ENCODE measurements around the gene NWD2.

The NWD2 gene

GRCh38 chr4:37464373-37465128 lies 220.0 kb downstream of the NWD2 start:
- Histone ChIP-seq H3K4me3 (no peak overlapping the region), H3K4me1 (no peaks in the 10 kb centered on the region), H3K4me2 (no peak overlapping the region), H3K9ac (no peak overlapping the region), H4K20me1 (no peaks in the 10 kb centered on the region), H3K27me3 (no peaks in the 10 kb centered on the region), H3K27ac (no peak overlapping the region), H3K36me3 (no peaks in the 10 kb centered on the region), H3K9me3 (no peaks in the 10 kb centered on the region)
- TF ChIP-seq Cebpa-rat (IDR thresholded peaks at IDR 0.05) = no peak

DNA sequence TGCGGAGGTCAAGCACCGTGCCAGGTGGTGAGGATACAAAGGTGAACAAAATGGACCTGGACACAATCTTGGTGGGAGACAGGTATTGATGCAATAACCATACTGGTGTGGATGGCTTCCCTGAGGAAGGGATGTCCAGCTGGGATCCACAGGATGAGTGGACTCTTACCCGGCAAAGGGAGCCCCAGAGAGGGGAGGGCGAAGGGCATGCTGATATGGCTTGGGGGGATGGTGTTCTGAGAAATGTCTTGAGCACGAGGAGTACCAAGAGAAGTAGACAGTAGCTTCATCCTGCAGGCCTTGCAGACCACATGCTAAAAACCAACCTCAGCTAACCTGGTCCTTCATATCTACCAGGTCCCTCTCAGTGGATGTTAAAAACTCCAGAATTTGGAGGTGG lies 220.8 kb downstream of the NWD2 start:
- H4K20me1 ChIP-seq = no peaks in the 10 kb centered on the region
- no peak overlapping the region for H3K4me3 ChIP-seq
- no peak overlapping the region for H3K27ac ChIP-seq
- TF ChIP-seq Cebpa-rat (IDR thresholded peaks at IDR 0.05) = no peak
- no peaks in the 10 kb centered on the region for H3K4me1 ChIP-seq
- no peaks in the 10 kb centered on the region for H3K27me3 ChIP-seq
- H3K4me2 ChIP-seq = no peak overlapping the region
- H3K36me3 ChIP-seq = no peaks in the 10 kb centered on the region
- no peak overlapping the region for H3K9ac ChIP-seq
- no peaks in the 10 kb centered on the region for H3K9me3 ChIP-seq

GRCh38 chr4:37465845-37466244 lies 221.3 kb downstream of the NWD2 start:
- Histone ChIP-seq H3K9me3 (no peaks in the 10 kb centered on the region), H3K27me3 (no peaks in the 10 kb centered on the region), H3K4me1 (no peaks in the 10 kb centered on the region), H3K4me2 (no peak overlapping the region), H3K4me3 (no peak overlapping the region), H3K36me3 (no peaks in the 10 kb centered on the region), H4K20me1 (no peaks in the 10 kb centered on the region), H3K9ac (no peak overlapping the region), H3K27ac (no peak overlapping the region)
- no peak for TF ChIP-seq Cebpa-rat (IDR thresholded peaks at IDR 0.05)

- no peak for TF ChIP-seq Cebpa-rat (IDR thresholded peaks at IDR 0.05)
- Histone ChIP-seq H3K4me3 (no peak overlapping the region), H3K27me3 (no peaks in the 10 kb centered on the region), H3K36me3 (no peaks in the 10 kb centered on the region), H4K20me1 (no peaks in the 10 kb centered on the region), H3K4me2 (no peak overlapping the region), H3K9ac (no peak overlapping the region), H3K9me3 (no peaks in the 10 kb centered on the region), H3K27ac (no peak overlapping the region), H3K4me1 (no peaks in the 10 kb centered on the region)
These were observed 222.7 kb downstream of the NWD2 start for GRCh38 chr4:37467223-37467622.

DNA sequence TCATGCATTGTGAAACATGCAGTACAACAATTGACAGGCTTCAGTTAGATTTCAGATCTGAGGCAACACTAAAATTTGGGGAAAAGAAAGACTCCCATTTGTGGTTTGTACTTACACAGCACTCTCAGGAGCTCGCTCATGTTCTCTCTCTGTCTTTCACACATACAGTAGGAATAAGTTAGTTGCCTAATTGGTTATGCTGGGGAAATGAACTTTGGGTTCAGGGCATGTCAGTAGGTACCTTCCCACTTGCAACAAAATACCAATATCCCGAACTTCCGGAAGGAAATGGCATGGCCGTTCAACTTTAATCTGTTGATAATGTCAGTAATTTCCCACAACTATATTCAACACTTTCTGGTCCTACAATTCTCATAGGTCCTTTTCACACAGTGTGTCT lies 223.3 kb downstream of the NWD2 start:
- H3K27me3 ChIP-seq = no peaks in the 10 kb centered on the region
- no peaks in the 10 kb centered on the region for H3K36me3 ChIP-seq
- no peak overlapping the region for H3K9ac ChIP-seq
- no peak for TF ChIP-seq Cebpa-rat (IDR thresholded peaks at IDR 0.05)
- H3K4me1 ChIP-seq = no peaks in the 10 kb centered on the region
- no peak overlapping the region for H3K4me3 ChIP-seq
- no peak overlapping the region for H3K27ac ChIP-seq
- H3K4me2 ChIP-seq = no peak overlapping the region
- H4K20me1 ChIP-seq = no peaks in the 10 kb centered on the region
- H3K9me3 ChIP-seq = no peaks in the 10 kb centered on the region

GRCh38 chr4:37469286-37469685 lies 224.7 kb downstream of the NWD2 start:
- no peak overlapping the region for H3K4me2 ChIP-seq
- no peaks in the 10 kb centered on the region for H3K36me3 ChIP-seq
- no peak overlapping the region for H3K27ac ChIP-seq
- no peaks in the 10 kb centered on the region for H3K9me3 ChIP-seq
- H4K20me1 ChIP-seq = no peaks in the 10 kb centered on the region
- H3K27me3 ChIP-seq = no peaks in the 10 kb centered on the region
- H3K4me3 ChIP-seq = no peak overlapping the region
- no peak for TF ChIP-seq Cebpa-rat (IDR thresholded peaks at IDR 0.05)
- H3K4me1 ChIP-seq = no peaks in the 10 kb centered on the region
- H3K9ac ChIP-seq = no peak overlapping the region

DNA sequence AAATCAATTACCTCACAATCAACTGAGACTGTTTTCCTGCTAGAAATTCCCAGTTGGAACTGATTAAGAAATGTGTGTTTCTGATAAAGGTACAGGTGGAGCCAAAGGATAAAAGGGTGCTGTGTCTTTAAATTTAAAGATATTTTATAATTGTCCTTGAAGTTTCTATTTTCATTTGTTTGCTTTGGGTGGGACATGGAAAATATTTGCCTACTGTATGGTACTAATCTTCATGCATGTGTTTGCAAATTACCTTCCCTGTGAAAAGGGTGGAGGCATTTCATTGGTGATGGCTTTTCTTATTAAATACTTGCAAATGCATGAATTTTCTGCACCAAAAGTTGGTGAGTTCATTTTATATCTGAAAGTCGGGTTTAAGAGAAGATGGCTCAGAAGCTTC lies 225.7 kb downstream of the NWD2 start:
- Histone ChIP-seq H3K4me2 (no peak overlapping the region), H3K36me3 (no peaks in the 10 kb centered on the region), H4K20me1 (no peaks in the 10 kb centered on the region), H3K9me3 (no peaks in the 10 kb centered on the region), H3K27me3 (no peaks in the 10 kb centered on the region), H3K4me3 (no peak overlapping the region), H3K9ac (no peak overlapping the region), H3K27ac (no peak overlapping the region), H3K4me1 (no peaks in the 10 kb centered on the region)
- TF ChIP-seq Cebpa-rat (IDR thresholded peaks at IDR 0.05) = no peak

- Histone ChIP-seq H3K4me1 (no peaks in the 10 kb centered on the region), H4K20me1 (no peaks in the 10 kb centered on the region), H3K9me3 (no peaks in the 10 kb centered on the region), H3K36me3 (no peaks in the 10 kb centered on the region), H3K27me3 (no peaks in the 10 kb centered on the region), H3K27ac (no peak overlapping the region), H3K9ac (no peak overlapping the region), H3K4me2 (no peak overlapping the region), H3K4me3 (no peak overlapping the region)
- no peak for TF ChIP-seq Cebpa-rat (IDR thresholded peaks at IDR 0.05)
These were observed 226.6 kb downstream of the NWD2 start for GRCh38 chr4:37471093-37471492.

- Histone ChIP-seq H3K27ac (no peak overlapping the region), H3K9me3 (no peaks in the 10 kb centered on the region)
- no peak for TF ChIP-seq Cebpa-rat (IDR thresholded peaks at IDR 0.05)
These were observed 227.4 kb downstream of the NWD2 start for GRCh38 chr4:37471971-37472370.

GRCh38 chr4:37473807-37474206 lies 229.3 kb downstream of the NWD2 start:
- no peak for TF ChIP-seq Cebpa-rat (IDR thresholded peaks at IDR 0.05)
- H3K9ac ChIP-seq = no peak overlapping the region
- H4K20me1 ChIP-seq = no peaks in the 10 kb centered on the region
- H3K36me3 ChIP-seq = no peaks in the 10 kb centered on the region
- H3K27ac ChIP-seq = no peak overlapping the region
- no peaks in the 10 kb centered on the region for H3K9me3 ChIP-seq
- H3K4me2 ChIP-seq = no peak overlapping the region
- no peaks in the 10 kb centered on the region for H3K27me3 ChIP-seq
- no peak overlapping the region for H3K4me3 ChIP-seq
- no peaks in the 10 kb centered on the region for H3K4me1 ChIP-seq

More at GRCh38 chr4:37471971-37472370, 227.4 kb downstream of the NWD2 start:
- Histone ChIP-seq H3K4me1 (no peaks in the 10 kb centered on the region), H3K9ac (no peak overlapping the region), H3K4me2 (no peak overlapping the region), H3K4me3 (no peak overlapping the region), H3K36me3 (no peaks in the 10 kb centered on the region), H3K27me3 (no peaks in the 10 kb centered on the region), H4K20me1 (no peaks in the 10 kb centered on the region)

DNA sequence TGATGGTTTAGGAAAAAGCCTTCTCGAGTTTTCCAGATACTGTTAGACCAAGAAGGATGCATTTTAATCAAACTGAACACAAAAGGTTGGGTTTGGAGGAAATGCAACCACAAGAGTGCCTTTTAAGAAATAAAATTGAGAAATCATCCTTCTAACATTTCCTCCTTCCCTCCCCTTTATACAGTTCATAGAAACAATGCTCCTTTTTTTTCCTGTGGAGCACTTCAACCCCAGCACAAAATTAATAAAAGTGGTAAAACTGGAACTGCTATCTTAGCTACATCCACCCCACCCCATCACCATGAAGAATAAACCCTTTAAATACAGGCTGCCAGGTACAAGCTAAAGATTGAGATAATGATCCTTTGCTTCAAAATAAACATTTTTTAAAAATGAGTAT lies 230.5 kb downstream of the NWD2 start:
- no peak overlapping the region for H3K9ac ChIP-seq
- H3K4me2 ChIP-seq = no peak overlapping the region
- H3K27ac ChIP-seq = no peak overlapping the region
- no peaks in the 10 kb centered on the region for H3K9me3 ChIP-seq
- H3K27me3 ChIP-seq = no peaks in the 10 kb centered on the region
- TF ChIP-seq Cebpa-rat (IDR thresholded peaks at IDR 0.05) = no peak
- no peaks in the 10 kb centered on the region for H4K20me1 ChIP-seq
- H3K36me3 ChIP-seq = no peaks in the 10 kb centered on the region
- no peaks in the 10 kb centered on the region for H3K4me1 ChIP-seq
- H3K4me3 ChIP-seq = no peak overlapping the region
